GM12873 (cell line): ENCODE measurements around the gene IKZF2.

ENCODE experiments used
- TF ChIP-seq, protein P1 (sequence below): IDR thresholded peaks from 2 replicates; pipeline ENCODE4 v1.5.1; 2012; ENCODE audit warnings: low read depth, mild to moderate bottlenecking, moderate library complexity, low read length, control low read depth; ENCODE audit not compliant: insufficient read depth; ENCODE audit errors: missing control alignments

IKZF2 gene

DNA sequence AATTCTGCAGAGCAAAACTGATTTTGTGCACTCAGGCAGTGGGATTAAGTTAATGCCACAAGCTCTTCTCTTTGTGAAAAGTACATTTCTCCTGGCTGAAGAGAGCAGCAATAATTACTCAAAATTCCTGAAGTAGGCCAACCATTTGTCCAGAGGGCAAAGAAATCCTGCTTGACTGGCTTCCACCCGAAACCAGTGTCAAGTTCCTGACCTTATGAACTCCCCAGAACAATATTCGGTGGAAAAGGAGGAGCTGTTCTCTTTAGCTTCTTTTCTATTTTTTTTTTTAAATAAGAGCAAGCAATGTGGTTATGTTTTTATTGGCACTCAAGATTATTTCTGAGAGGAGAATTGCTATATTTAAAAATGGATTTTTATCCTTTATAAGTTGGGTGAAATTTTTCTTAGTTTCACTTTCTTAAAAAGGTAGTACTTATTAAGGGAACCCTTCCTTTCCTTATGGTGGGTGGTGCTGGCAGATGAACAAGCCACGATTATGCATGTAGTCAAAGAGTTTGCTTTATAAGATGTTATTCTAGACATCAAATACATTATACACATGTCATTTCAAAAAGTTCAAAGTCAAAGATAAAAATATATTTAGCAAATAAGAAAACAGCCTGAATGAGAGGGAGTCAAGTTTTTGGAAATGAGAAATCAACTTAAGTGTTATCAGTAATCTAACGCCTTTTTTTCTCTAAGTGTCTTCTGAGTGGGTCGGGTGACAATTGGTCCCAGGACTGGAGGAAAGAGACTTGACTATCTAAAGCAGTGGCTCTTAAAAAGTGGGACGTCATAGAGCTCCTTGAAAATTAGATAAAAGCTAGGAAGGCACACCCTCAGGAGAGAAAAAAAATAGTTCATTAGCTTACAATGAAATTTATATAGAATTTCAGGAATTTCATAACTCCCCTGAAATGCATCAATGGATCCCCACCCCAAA is 194.5 kb downstream of the IKZF2 start:
- TF ChIP-seq, protein P1, sequence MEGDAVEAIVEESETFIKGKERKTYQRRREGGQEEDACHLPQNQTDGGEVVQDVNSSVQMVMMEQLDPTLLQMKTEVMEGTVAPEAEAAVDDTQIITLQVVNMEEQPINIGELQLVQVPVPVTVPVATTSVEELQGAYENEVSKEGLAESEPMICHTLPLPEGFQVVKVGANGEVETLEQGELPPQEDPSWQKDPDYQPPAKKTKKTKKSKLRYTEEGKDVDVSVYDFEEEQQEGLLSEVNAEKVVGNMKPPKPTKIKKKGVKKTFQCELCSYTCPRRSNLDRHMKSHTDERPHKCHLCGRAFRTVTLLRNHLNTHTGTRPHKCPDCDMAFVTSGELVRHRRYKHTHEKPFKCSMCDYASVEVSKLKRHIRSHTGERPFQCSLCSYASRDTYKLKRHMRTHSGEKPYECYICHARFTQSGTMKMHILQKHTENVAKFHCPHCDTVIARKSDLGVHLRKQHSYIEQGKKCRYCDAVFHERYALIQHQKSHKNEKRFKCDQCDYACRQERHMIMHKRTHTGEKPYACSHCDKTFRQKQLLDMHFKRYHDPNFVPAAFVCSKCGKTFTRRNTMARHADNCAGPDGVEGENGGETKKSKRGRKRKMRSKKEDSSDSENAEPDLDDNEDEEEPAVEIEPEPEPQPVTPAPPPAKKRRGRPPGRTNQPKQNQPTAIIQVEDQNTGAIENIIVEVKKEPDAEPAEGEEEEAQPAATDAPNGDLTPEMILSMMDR, result no peak

DNA sequence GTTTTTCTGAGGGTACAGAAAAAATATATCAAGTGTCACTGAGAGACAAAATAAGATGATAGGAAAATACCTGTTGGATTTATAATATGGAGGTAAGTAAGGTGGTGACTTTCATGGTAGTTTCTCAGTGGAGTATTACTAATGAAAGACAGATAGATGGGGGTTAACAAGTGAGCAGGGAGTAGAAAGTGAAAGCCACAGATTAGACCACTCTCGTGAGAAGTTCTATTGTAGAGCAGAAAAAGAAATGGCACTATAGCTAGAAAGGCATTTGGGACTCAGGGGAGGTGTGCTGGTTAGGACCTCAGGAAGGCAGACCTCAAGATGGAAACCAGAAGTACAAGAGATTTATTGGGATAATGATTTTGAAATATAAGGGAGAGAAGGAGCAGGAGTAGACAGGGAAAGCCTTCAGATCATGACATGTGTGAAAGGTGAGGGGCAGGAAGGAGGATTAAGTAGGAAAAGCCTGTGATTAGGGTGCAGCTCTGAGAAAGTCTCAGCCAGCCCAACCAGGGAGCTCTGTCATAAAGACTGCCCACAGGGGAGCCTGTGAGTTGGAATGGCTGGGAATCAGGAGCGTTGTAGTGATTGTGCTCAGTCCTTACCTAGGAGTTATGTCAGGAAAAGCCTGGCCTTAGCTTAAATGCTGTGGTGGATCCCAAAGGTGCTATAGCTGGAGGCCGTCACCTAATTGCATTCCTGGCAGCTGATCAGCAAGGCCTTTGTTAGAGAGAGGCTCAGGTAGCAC is 198.1 kb downstream of the IKZF2 start:
- TF ChIP-seq, protein P1, result no peak

DNA sequence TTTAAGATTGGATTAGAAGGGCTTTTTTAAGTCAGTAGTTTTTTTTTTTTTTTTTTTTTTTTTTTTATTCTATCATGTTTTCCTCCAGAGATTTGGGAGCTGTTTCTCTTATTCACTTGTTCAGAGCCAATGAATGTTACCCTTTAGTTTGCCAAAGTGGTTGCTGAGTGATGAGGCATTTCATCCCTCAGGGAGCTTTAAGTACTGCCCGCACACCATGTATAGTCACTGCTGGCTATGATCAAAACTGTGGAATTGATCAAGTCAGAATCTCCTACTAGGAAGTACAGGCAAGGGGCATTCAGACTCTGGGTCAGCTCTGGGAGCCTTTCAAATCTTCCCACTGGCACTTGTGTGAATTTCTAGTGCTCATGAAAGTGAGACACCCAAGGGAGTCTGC is 201.6 kb downstream of the IKZF2 start:
- TF ChIP-seq, protein P1, result no peak
